Suprapubic skin (tissue), 3 donors: ENCODE data around the gene PRPF19.

Experiments used
- CTCF ChIP-seq, 2 donors: fragments of 200-600 bp in 1 of 2; fragments of 450-650 bp in 1 of 2; sonication (generic) in 1 of 2; IDR thresholded peaks; one replicate each; pipeline ENCODE4 v1.5.1; 2016 to 2019; ENCODE audit warnings: antibody characterized with exemption in 2 of 2, mild to moderate bottlenecking in 1 of 2, moderate library complexity in 1 of 2
- POLR2A ChIP-seq, 2 donors: fragments of 450-650 bp; IDR thresholded peaks; one replicate each; pipeline ENCODE4 v1.6.1; 2017; ENCODE audit warnings: antibody characterized with exemption in 2 of 2, mild to moderate bottlenecking in 2 of 2, moderate library complexity in 2 of 2

- TF ChIP-seq POLR2A (IDR thresholded peaks at IDR 0.05): no peak
- TF ChIP-seq CTCF (IDR thresholded peaks at IDR 0.05): no peak
Measured at GRCh38 chr11:60935676-60936442, 29.5 kb upstream of the PRPF19 start.
